ENCODE results near the gene TRPT1. TPM values are rescaled to one million over a fixed set of nuclear protein-coding genes. Genes with fewer than 3 reads are reported as not detected.
"Not testable (repeated sequence)": the region's sequence is repeated elsewhere in the genome, so short reads cannot be mapped to it uniquely, and the experiment has no call there.

Gene TRPT1
- total and polyA plus RNA-seq, 2 donors, result 12.7 to 45.3 TPM

GRCh38 chr11:64252003-64252872 lies 26.3 kb upstream of the TRPT1 start:
- 3% methylated on average over 23 of the region's 23 CpGs for WGBS
- H3K36me3 ChIP-seq (ENCODE audit: insufficient read depth), result no peaks in the 10 kb centered on the region
- DNase-seq (ENCODE audit: extremely low spot score), result no peak
- H3K4me3 ChIP-seq (ENCODE audit: low read depth, low read length), result peak overlapping the region; percentile 80
- H3K27ac ChIP-seq (ENCODE audit: low read depth), result no peak overlapping the region
- no peaks in the 10 kb centered on the region for H3K4me1 ChIP-seq (ENCODE audit: insufficient read depth)

- Histone ChIP-seq H3K27ac (ENCODE audit: low read depth) (no peak overlapping the region), H3K36me3 (ENCODE audit: insufficient read depth) (no peaks in the 10 kb centered on the region), H3K4me1 (ENCODE audit: insufficient read depth) (no peaks in the 10 kb centered on the region), H3K4me3 (ENCODE audit: low read depth, low read length) (peak overlapping the region; percentile 80)
- WGBS, result 1% methylated on average over 18 of the region's 18 CpGs
- no peak for DNase-seq (ENCODE audit: extremely low spot score)
Measured at GRCh38 chr11:64251753-64252002, 25.7 kb upstream of the TRPT1 start.

GRCh38 chr11:64251016-64251752 lies 25.2 kb upstream of the TRPT1 start, which contains the start of gene PLCB3:
TSS of gene PLCB3 (plus strand) at chr11:64251530. CDS start at chr11:64251650, 120 bp downstream.
- Histone ChIP-seq H3K36me3 (ENCODE audit: insufficient read depth) (no peaks in the 10 kb centered on the region), H3K4me1 (ENCODE audit: insufficient read depth) (no peaks in the 10 kb centered on the region), H3K27ac (ENCODE audit: low read depth) (no peak within 1 kb of the TSS), H3K4me3 (ENCODE audit: low read depth, low read length) (peak within 1 kb of the TSS; percentile 80)
- under 1% methylated on average over 75 of the region's 75 CpGs for WGBS
- no peak for DNase-seq (ENCODE audit: extremely low spot score)

GRCh38 chr11:64250415-64251015 lies 24.5 kb upstream of the TRPT1 start:
- no peaks in the 10 kb centered on the region for H3K4me1 ChIP-seq (ENCODE audit: insufficient read depth)

GRCh38 chr11:64249563-64250414 lies 23.8 kb upstream of the TRPT1 start:
- Histone ChIP-seq H3K4me3 (ENCODE audit: low read depth, low read length) (no peak overlapping the region), H3K27ac (ENCODE audit: low read depth) (no peak overlapping the region), H3K36me3 (ENCODE audit: insufficient read depth) (no peaks in the 10 kb centered on the region), H3K4me1 (ENCODE audit: insufficient read depth) (no peaks in the 10 kb centered on the region)
- DNase-seq (ENCODE audit: extremely low spot score), result no peak
- 89% methylated on average over 8 of the region's 8 CpGs for WGBS

More at GRCh38 chr11:64250415-64251015, 24.5 kb upstream of the TRPT1 start:
- Histone ChIP-seq H3K36me3 (ENCODE audit: insufficient read depth) (no peaks in the 10 kb centered on the region), H3K27ac (ENCODE audit: low read depth) (no peak overlapping the region), H3K4me3 (ENCODE audit: low read depth, low read length) (peak overlapping the region; percentile 80)
- WGBS, result 19% methylated on average over 13 of the region's 13 CpGs
- no peak for DNase-seq (ENCODE audit: extremely low spot score)

- Histone ChIP-seq H3K4me1 (ENCODE audit: insufficient read depth) (no peaks in the 10 kb centered on the region), H3K27ac (ENCODE audit: low read depth) (no peak overlapping the region), H3K36me3 (ENCODE audit: insufficient read depth) (no peaks in the 10 kb centered on the region), H3K4me3 (ENCODE audit: low read depth, low read length) (no peak overlapping the region)
- 94% methylated on average over 4 of the region's 4 CpGs for WGBS
- no peak for DNase-seq (ENCODE audit: extremely low spot score)
Measured at GRCh38 chr11:64249038-64249437, 23.1 kb upstream of the TRPT1 start.

- Histone ChIP-seq H3K27ac (ENCODE audit: low read depth) (no peak overlapping the region), H3K4me3 (ENCODE audit: low read depth, low read length) (no peak overlapping the region), H3K36me3 (ENCODE audit: insufficient read depth) (no peaks in the 10 kb centered on the region), H3K4me1 (ENCODE audit: insufficient read depth) (no peaks in the 10 kb centered on the region)
- 79% methylated on average over 7 of the region's 7 CpGs for WGBS
- no peak for DNase-seq (ENCODE audit: extremely low spot score)
Measured at GRCh38 chr11:64248578-64248977, 22.6 kb upstream of the TRPT1 start.

GRCh38 chr11:64247729-64248531 lies 21.9 kb upstream of the TRPT1 start:
- Histone ChIP-seq H3K4me1 (ENCODE audit: insufficient read depth) (no peaks in the 10 kb centered on the region), H3K4me3 (ENCODE audit: low read depth, low read length) (peak overlapping the region; percentile 56), H3K27ac (ENCODE audit: low read depth) (no peak overlapping the region), H3K36me3 (ENCODE audit: insufficient read depth) (no peaks in the 10 kb centered on the region)
- WGBS, result 41% methylated on average over 31 of the region's 31 CpGs
- no peak for DNase-seq (ENCODE audit: extremely low spot score)

GRCh38 chr11:64246871-64247728 lies 21.1 kb upstream of the TRPT1 start, which contains the start of gene PPP1R14B:
TSS of gene PPP1R14B (minus strand) at chr11:64246943. CDS start at chr11:64246673, 270 bp downstream.
- no peaks in the 10 kb centered on the region for H3K4me1 ChIP-seq (ENCODE audit: insufficient read depth)
- H3K4me3 ChIP-seq (ENCODE audit: low read depth, low read length), result peak within 1 kb of the TSS; percentile 56
- peak within 1 kb of the TSS; percentile 83 for H3K27ac ChIP-seq (ENCODE audit: low read depth)
- DNase-seq (ENCODE audit: extremely low spot score), result no peak
- under 1% methylated on average over 74 of the region's 74 CpGs for WGBS
- no peaks in the 10 kb centered on the region for H3K36me3 ChIP-seq (ENCODE audit: insufficient read depth)

- not testable (repeated sequence) for H3K27ac ChIP-seq (ENCODE audit: low read depth); DNase-seq (ENCODE audit: extremely low spot score); H3K4me1 ChIP-seq (ENCODE audit: insufficient read depth); H3K36me3 ChIP-seq (ENCODE audit: insufficient read depth)
- under 1% methylated on average over 43 of the region's 43 CpGs for WGBS
- peak overlapping the region; percentile 56 for H3K4me3 ChIP-seq (ENCODE audit: low read depth, low read length)
Measured at GRCh38 chr11:64246621-64246870, 20.6 kb upstream of the TRPT1 start.

- DNase-seq (ENCODE audit: extremely low spot score), result no peak
- Histone ChIP-seq H3K4me3 (ENCODE audit: low read depth, low read length) (peak overlapping the region; percentile 56), H3K4me1 (ENCODE audit: insufficient read depth) (no peaks in the 10 kb centered on the region), H3K36me3 (ENCODE audit: insufficient read depth) (no peaks in the 10 kb centered on the region), H3K27ac (ENCODE audit: low read depth) (peak overlapping the region; percentile 62)
- under 1% methylated on average over 46 of the region's 46 CpGs for WGBS
Measured at GRCh38 chr11:64245797-64246620, 20.0 kb upstream of the TRPT1 start.

Measured in urinary bladder (tissue), 4 donors.